ENCODE data around the gene CHAD. TPM values are rescaled to one million over a fixed set of nuclear protein-coding genes. Genes with fewer than 3 reads are reported as not detected.

Gene CHAD, protein sequence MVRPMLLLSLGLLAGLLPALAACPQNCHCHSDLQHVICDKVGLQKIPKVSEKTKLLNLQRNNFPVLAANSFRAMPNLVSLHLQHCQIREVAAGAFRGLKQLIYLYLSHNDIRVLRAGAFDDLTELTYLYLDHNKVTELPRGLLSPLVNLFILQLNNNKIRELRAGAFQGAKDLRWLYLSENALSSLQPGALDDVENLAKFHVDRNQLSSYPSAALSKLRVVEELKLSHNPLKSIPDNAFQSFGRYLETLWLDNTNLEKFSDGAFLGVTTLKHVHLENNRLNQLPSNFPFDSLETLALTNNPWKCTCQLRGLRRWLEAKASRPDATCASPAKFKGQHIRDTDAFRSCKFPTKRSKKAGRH
- total RNA-seq (under 1 TPM in 1 of 2 donors, not detected in 1; 0.37 TPM), polyA plus RNA-seq (under 1 TPM; 0.14 to 0.35 TPM)
- long read RNA-seq, donor 1, partial matches to known transcripts: 45 of 50 reads
- long read RNA-seq, donor 1, other reads (novel, unspliced or antisense): 5 of 50 reads
- long read RNA-seq, donor 2: 0 reads
- long read RNA-seq, donor 3: 0 reads
- long read RNA-seq, donor 4: 0 reads
- long read RNA-seq, donor 5, partial matches to known transcripts: 62 of 86 reads
- long read RNA-seq, donor 5, other reads (novel, unspliced or antisense): 24 of 86 reads

DNA sequence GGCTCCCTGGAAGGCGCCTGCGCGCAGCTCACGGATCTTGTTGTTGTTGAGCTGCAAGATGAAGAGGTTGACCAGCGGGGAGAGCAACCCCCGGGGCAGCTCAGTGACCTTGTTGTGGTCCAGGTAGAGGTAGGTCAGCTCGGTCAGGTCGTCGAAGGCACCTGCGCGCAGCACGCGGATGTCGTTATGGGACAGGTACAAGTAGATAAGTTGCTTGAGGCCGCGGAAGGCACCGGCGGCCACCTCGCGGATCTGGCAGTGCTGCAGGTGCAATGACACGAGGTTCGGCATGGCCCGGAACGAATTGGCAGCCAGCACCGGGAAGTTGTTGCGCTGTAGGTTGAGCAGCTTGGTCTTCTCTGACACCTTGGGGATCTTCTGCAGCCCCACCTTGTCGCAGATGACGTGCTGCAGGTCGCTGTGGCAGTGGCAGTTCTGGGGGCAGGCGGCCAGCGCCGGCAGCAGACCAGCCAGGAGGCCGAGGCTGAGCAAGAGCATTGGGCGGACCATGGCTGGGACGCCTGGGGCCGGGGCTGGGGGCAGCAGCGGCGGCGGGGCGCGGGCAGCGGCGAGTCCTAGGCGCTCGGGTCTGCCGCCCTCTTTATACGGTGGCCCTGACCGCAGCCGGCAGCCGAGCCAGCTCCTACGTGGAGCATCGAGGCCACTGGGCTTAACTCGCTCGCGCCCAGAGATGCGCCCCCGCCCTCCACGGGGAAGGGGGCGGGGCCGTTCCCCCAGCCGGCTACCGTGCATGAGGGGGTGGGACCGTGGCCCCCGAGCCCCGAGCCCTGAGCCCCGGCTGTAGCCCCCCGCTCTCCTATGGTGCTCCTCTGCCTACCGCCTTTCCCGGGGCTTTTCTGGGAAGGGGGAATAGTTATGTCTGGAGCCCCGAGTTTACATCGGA, at the start of gene CHAD:
TSS of gene CHAD (minus strand) at position 577 of the 904 bp plus-strand sequence. CDS start at position 510, 67 bp downstream.
- Histone ChIP-seq H3K36me3 (ENCODE audit: control insufficient read depth in 4 of 4, insufficient read depth in 4 of 4, low read length in 4 of 4) (peaks cover 0 to 10% (median 2%) of the 10 kb centered on the region in 4 donors), H3K4me3 (no peak within 1 kb of the TSS), H3K27me3 (ENCODE audit: control insufficient read depth in 3 of 3, insufficient read depth in 3 of 3, low read length in 2 of 3) (peaks cover 0 to 24% (median 0%) of the 10 kb centered on the region in 3 donors), H3K9ac (ENCODE audit: insufficient read depth in 1 of 2, low read length in 2 of 2) (no peak within 1 kb of the TSS), H3K4me1 (ENCODE audit: control insufficient read depth in 5 of 5, insufficient read depth in 5 of 5, low read length in 5 of 5) (peaks cover 0 to 17% (median 3%) of the 10 kb centered on the region in 5 donors), H3K27ac (ENCODE audit: low read depth in 1 of 2, low read length in 1 of 2) (no peak within 1 kb of the TSS), H3K9me3 (ENCODE audit: control insufficient read depth in 4 of 4, insufficient read depth in 3 of 4, low read length in 3 of 4) (peaks cover 0 to 2% (median 0%) of the 10 kb centered on the region in 4 donors)
- 29 to 43% methylated on average over 54 to 71 of the region's 71 CpGs for WGBS, 2 donors
- DNase-seq: peak in 2 of 3 donors; percentile 37 to 38
- no peak for ATAC-seq (ENCODE audit: insufficient read depth, low FRiP score)
- TF ChIP-seq, protein P1, sequence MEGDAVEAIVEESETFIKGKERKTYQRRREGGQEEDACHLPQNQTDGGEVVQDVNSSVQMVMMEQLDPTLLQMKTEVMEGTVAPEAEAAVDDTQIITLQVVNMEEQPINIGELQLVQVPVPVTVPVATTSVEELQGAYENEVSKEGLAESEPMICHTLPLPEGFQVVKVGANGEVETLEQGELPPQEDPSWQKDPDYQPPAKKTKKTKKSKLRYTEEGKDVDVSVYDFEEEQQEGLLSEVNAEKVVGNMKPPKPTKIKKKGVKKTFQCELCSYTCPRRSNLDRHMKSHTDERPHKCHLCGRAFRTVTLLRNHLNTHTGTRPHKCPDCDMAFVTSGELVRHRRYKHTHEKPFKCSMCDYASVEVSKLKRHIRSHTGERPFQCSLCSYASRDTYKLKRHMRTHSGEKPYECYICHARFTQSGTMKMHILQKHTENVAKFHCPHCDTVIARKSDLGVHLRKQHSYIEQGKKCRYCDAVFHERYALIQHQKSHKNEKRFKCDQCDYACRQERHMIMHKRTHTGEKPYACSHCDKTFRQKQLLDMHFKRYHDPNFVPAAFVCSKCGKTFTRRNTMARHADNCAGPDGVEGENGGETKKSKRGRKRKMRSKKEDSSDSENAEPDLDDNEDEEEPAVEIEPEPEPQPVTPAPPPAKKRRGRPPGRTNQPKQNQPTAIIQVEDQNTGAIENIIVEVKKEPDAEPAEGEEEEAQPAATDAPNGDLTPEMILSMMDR (IDR thresholded peaks at IDR 0.05; ENCODE audit: control extremely low read depth, extremely low read depth): no peak

DNA sequence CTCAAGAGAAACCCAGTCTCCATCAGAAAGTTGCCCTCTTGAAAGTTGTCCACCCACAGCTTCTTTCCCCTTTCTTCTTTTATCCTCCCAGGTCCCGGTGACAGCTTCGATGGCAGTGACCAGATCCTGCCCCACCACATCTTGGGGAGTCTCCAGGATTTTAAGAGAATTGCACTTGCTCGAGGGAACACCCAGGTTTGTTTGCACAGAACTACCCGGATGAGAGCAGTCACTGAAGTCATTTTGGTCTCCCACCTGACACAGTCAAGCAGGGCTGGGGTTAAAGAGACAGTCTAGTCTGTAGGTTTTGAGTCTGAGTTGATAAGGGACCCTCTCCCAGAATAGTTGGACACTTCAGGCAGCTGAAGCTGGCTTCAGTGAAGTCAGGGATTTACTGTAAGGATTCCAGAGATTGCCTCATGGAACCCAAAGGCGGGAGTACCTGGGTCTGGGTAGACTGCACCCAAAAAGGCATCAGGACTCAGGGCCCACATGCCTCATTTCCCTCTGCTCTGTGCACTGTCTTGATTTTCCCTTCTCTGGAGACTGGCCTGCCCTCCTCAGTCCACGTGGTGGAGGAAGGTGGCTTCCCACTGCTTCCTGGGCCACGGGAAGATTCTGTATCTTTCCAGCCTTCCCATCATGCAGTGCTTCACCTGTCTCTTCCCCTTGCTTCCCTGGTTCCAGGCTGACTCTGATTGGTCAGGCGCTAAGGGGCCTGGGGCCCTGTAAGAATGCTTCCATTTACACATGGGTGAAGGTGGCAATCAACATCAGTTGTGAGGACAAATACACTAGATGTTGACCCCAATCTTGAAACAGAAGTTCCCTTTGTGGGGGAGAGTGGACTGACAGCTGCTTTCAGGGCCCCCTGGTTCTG, 49.1 kb upstream of the CHAD start:
- TF ChIP-seq, protein P1 (IDR thresholded peaks at IDR 0.05; ENCODE audit: control extremely low read depth, extremely low read depth): no peak
- no peak for DNase-seq
- Histone ChIP-seq H3K36me3 (ENCODE audit: control insufficient read depth in 4 of 4, insufficient read depth in 4 of 4, low read length in 4 of 4) (peaks cover 0 to 2% (median 0%) of the 10 kb centered on the region in 4 donors), H3K9me3 (ENCODE audit: control insufficient read depth in 4 of 4, insufficient read depth in 3 of 4, low read length in 3 of 4) (no peaks in the 10 kb centered on the region), H3K4me3 (no peak overlapping the region), H3K27ac (ENCODE audit: low read depth in 1 of 2, low read length in 1 of 2) (no peak overlapping the region), H3K9ac (ENCODE audit: insufficient read depth in 1 of 2, low read length in 2 of 2) (no peak overlapping the region), H3K4me1 (ENCODE audit: control insufficient read depth in 5 of 5, insufficient read depth in 5 of 5, low read length in 5 of 5) (peaks cover 0 to 12% (median 5%) of the 10 kb centered on the region in 5 donors), H3K27me3 (ENCODE audit: control insufficient read depth in 3 of 3, insufficient read depth in 3 of 3, low read length in 2 of 3) (no peaks in the 10 kb centered on the region)
- WGBS, 2 donors: 75 to 78% methylated on average over 8 of the region's 8 CpGs
- ATAC-seq (ENCODE audit: insufficient read depth, low FRiP score): no peak

DNA sequence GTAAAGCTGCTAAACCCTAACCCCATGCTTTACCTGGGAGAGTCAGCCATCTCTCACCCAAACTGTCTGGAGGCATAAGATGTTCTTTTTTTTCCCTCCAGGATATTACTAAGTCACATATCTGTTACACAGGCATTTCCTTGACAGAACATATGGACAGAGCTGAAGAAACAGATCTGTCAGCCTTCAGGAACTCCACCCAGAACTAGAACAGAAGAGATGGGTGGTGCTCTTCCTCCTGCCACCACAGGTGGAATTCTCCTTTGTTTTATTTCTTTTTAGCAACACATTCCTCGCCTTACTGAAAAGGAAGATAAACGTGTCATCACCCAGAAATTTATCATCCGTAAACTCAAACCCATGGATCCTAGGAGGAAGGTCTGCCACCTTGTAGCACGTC, 48.3 kb upstream of the CHAD start:
- TF ChIP-seq, protein P1 (IDR thresholded peaks at IDR 0.05; ENCODE audit: control extremely low read depth, extremely low read depth): no peak
- H3K4me3 ChIP-seq: no peak overlapping the region
- peaks cover 0 to 12% (median 5%) of the 10 kb centered on the region in 5 donors for H3K4me1 ChIP-seq (ENCODE audit: control insufficient read depth in 5 of 5, insufficient read depth in 5 of 5, low read length in 5 of 5)
- no peak for ATAC-seq (ENCODE audit: insufficient read depth, low FRiP score)
- H3K9ac ChIP-seq (ENCODE audit: insufficient read depth in 1 of 2, low read length in 2 of 2): no peak overlapping the region
- no peaks in the 10 kb centered on the region for H3K9me3 ChIP-seq (ENCODE audit: control insufficient read depth in 4 of 4, insufficient read depth in 3 of 4, low read length in 3 of 4)
- WGBS, 2 donors: 69 to 71% methylated on average over 4 of the region's 4 CpGs
- H3K36me3 ChIP-seq (ENCODE audit: control insufficient read depth in 4 of 4, insufficient read depth in 4 of 4, low read length in 4 of 4): peaks cover 0 to 2% (median 0%) of the 10 kb centered on the region in 4 donors
- DNase-seq: no peak
- H3K27ac ChIP-seq (ENCODE audit: low read depth in 1 of 2, low read length in 1 of 2): no peak overlapping the region
- H3K27me3 ChIP-seq (ENCODE audit: control insufficient read depth in 3 of 3, insufficient read depth in 3 of 3, low read length in 2 of 3): no peaks in the 10 kb centered on the region

All from lung (tissue), 16 donors.